Measurements from ENCODE around the gene SMAD1. TPM values are rescaled to one million over a fixed set of nuclear protein-coding genes. Genes with fewer than 3 reads are reported as not detected.

The SMAD1 gene
- total RNA-seq, 1 donor from 2014 or later, result 82.8 TPM

- DNase-seq (ENCODE audit: low spot score), result no peak
- Mint-ChIP-seq H3K4me1 (ENCODE audit: unreplicated experiment) (peaks cover 63% of the 10 kb centered on the region), H3K9me3 (ENCODE audit: unreplicated experiment) (no peaks in the 10 kb centered on the region), H3K27me3 (ENCODE audit: unreplicated experiment) (peaks cover 4% of the 10 kb centered on the region), H3K36me3 (ENCODE audit: low read depth, unreplicated experiment) (peaks cover 28% of the 10 kb centered on the region), H3K27ac (ENCODE audit: unreplicated experiment) (no peak overlapping the region), H3K4me3 (ENCODE audit: unreplicated experiment) (no peak overlapping the region)
- no peak for TF ChIP-seq CTCF (IDR thresholded peaks at IDR 0.05; ENCODE audit: unreplicated experiment)
Measured at GRCh38 chr4:145497199-145498149, 15.8 kb downstream of the SMAD1 start.

GRCh38 chr4:145498430-145498829 is 16.8 kb downstream of the SMAD1 start:
- Mint-ChIP-seq H3K27me3 (ENCODE audit: unreplicated experiment) (peaks cover 4% of the 10 kb centered on the region), H3K9me3 (ENCODE audit: unreplicated experiment) (no peaks in the 10 kb centered on the region), H3K4me1 (ENCODE audit: unreplicated experiment) (peaks cover 65% of the 10 kb centered on the region), H3K36me3 (ENCODE audit: low read depth, unreplicated experiment) (peaks cover 28% of the 10 kb centered on the region), H3K27ac (ENCODE audit: unreplicated experiment) (no peak overlapping the region), H3K4me3 (ENCODE audit: unreplicated experiment) (no peak overlapping the region)
- no peak for DNase-seq (ENCODE audit: low spot score)
- no peak for TF ChIP-seq CTCF (IDR thresholded peaks at IDR 0.05; ENCODE audit: unreplicated experiment)

GRCh38 chr4:145501051-145501660 is 19.5 kb downstream of the SMAD1 start:
- Mint-ChIP-seq H3K27me3 (ENCODE audit: unreplicated experiment) (no peaks in the 10 kb centered on the region), H3K36me3 (ENCODE audit: low read depth, unreplicated experiment) (peaks cover 21% of the 10 kb centered on the region), H3K9me3 (ENCODE audit: unreplicated experiment) (no peaks in the 10 kb centered on the region), H3K4me3 (ENCODE audit: unreplicated experiment) (peak overlapping the region; percentile 17), H3K27ac (ENCODE audit: unreplicated experiment) (peak overlapping the region; percentile 59), H3K4me1 (ENCODE audit: unreplicated experiment) (peaks cover 61% of the 10 kb centered on the region)
- no peak for DNase-seq (ENCODE audit: low spot score)
- no peak for TF ChIP-seq CTCF (IDR thresholded peaks at IDR 0.05; ENCODE audit: unreplicated experiment)

- no peak for DNase-seq (ENCODE audit: low spot score)
- Mint-ChIP-seq H3K9me3 (ENCODE audit: unreplicated experiment) (no peaks in the 10 kb centered on the region), H3K27ac (ENCODE audit: unreplicated experiment) (peak overlapping the region; percentile 87), H3K27me3 (ENCODE audit: unreplicated experiment) (no peaks in the 10 kb centered on the region), H3K36me3 (ENCODE audit: low read depth, unreplicated experiment) (peaks cover 17% of the 10 kb centered on the region), H3K4me1 (ENCODE audit: unreplicated experiment) (peaks cover 72% of the 10 kb centered on the region), H3K4me3 (ENCODE audit: unreplicated experiment) (no peak overlapping the region)
- TF ChIP-seq CTCF (IDR thresholded peaks at IDR 0.05; ENCODE audit: unreplicated experiment), result no peak
Measured at GRCh38 chr4:145502809-145503208, 21.2 kb downstream of the SMAD1 start.

Measured in endothelial cell (in vitro differentiated cells).